Osteoblast (primary cell): ENCODE data around the gene SPA17. TPM values are rescaled to one million over a fixed set of nuclear protein-coding genes. Genes with fewer than 3 reads are reported as not detected.

ENCODE experiments used
- DNase-seq: peaks from one replicate; pipeline ENCODE4 v3.0.0; 2011; ENCODE audit warnings: low spot score, mixed read lengths; ENCODE audit not compliant: insufficient read length; ENCODE audit errors: missing footprints
- H2AFZ ChIP-seq: 2 replicates; pipeline ENCODE4 v1.6.0; 2011; ENCODE audit warnings: mild to moderate bottlenecking, low read length
- H3K27ac ChIP-seq: 2 replicates; pipeline ENCODE4 v1.5.1; 2011; ENCODE audit warnings: mild to moderate bottlenecking, low read depth, low read length, moderate library complexity
- H3K27me3 ChIP-seq: 2 replicates; pipeline ENCODE4 v1.6.0; 2012; ENCODE audit warnings: mild to moderate bottlenecking, control low read depth, inconsistent platforms, low read length, moderate library complexity; ENCODE audit not compliant: insufficient read depth
- H3K36me3 ChIP-seq: 2 replicates; pipeline ENCODE4 v1.5.1; 2011; ENCODE audit warnings: mild to moderate bottlenecking, low read length, control low read depth, moderate library complexity; ENCODE audit not compliant: insufficient read depth
- H3K4me1 ChIP-seq: 2 replicates; pipeline ENCODE4 v1.5.1; 2011; ENCODE audit warnings: mild to moderate bottlenecking, low read length, control low read depth, moderate library complexity; ENCODE audit not compliant: insufficient read depth
- H3K4me2 ChIP-seq: 2 replicates; pipeline ENCODE4 v1.6.0; 2011; ENCODE audit warnings: mild to moderate bottlenecking, low read length; ENCODE audit not compliant: insufficient read depth
- H3K4me3 ChIP-seq: fragments of 200-600 bp; sonication (generic); 3 replicates; pipeline ENCODE4 v1.5.1; 2012; ENCODE audit warnings: mild to moderate bottlenecking, low read length, inconsistent platforms; ENCODE audit not compliant: insufficient read depth
- H3K79me2 ChIP-seq: 2 replicates; pipeline ENCODE4 v1.6.0; 2012; ENCODE audit warnings: mild to moderate bottlenecking, low read length, control low read depth, inconsistent platforms; ENCODE audit not compliant: insufficient read depth
- H3K9me3 ChIP-seq: 2 replicates; pipeline ENCODE4 v1.5.1; 2011; ENCODE audit warnings: low read depth, low read length, control low read depth
- H4K20me1 ChIP-seq: 2 replicates; pipeline ENCODE4 v1.6.0; 2012; ENCODE audit warnings: mild to moderate bottlenecking, low read length, control low read depth; ENCODE audit not compliant: insufficient read depth
- total RNA-seq: library from RNA; depleted of rRNA; stranded (reverse); fragments of >200 nt; gene quantifications from 2 replicates; pipeline ENCODE4 v1.2.3, GENCODE V29; 2012
- TF ChIP-seq, protein P1 (sequence below): IDR thresholded peaks from 2 replicates; pipeline ENCODE4 v1.5.1; 2011; ENCODE audit warnings: mild to moderate bottlenecking, low read depth, low read length, moderate library complexity; ENCODE audit errors: extremely low read depth

Gene SPA17
- total RNA-seq, 1 donor, result 8.0 TPM

DNA sequence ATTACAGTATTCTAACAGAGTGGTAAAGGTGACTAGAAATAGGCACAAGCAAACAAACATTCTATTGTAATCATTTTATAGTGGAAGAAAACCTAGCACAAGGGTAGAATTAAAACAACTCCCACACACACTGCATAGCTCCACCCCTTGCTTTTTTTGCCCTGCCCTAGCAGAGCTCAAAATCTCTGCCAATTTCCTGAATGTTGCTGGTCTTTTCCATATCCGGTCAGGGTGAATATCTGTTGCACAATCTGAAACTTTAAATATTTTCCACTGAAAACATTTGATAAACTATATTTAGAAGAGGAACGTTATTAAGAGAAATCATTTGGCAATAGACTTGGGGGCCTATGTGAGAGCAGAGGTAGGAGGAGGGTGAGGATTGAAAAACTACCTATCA lies 2.7 kb downstream of the SPA17 start:
- Histone ChIP-seq H3K4me1 (peaks cover 10% of the 10 kb centered on the region), H3K4me3 (no peak overlapping the region), H3K27ac (no peak overlapping the region), H3K36me3 (no peaks in the 10 kb centered on the region), H3K4me2 (peak overlapping the region; percentile 55), H3K27me3 (no peaks in the 10 kb centered on the region), H2AFZ (peak overlapping the region; percentile 62), H3K9me3 (no peaks in the 10 kb centered on the region), H4K20me1 (no peaks in the 10 kb centered on the region), H3K79me2 (no peaks in the 10 kb centered on the region)
- no peak for DNase-seq
- TF ChIP-seq, protein P1, sequence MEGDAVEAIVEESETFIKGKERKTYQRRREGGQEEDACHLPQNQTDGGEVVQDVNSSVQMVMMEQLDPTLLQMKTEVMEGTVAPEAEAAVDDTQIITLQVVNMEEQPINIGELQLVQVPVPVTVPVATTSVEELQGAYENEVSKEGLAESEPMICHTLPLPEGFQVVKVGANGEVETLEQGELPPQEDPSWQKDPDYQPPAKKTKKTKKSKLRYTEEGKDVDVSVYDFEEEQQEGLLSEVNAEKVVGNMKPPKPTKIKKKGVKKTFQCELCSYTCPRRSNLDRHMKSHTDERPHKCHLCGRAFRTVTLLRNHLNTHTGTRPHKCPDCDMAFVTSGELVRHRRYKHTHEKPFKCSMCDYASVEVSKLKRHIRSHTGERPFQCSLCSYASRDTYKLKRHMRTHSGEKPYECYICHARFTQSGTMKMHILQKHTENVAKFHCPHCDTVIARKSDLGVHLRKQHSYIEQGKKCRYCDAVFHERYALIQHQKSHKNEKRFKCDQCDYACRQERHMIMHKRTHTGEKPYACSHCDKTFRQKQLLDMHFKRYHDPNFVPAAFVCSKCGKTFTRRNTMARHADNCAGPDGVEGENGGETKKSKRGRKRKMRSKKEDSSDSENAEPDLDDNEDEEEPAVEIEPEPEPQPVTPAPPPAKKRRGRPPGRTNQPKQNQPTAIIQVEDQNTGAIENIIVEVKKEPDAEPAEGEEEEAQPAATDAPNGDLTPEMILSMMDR, result no peak

DNA sequence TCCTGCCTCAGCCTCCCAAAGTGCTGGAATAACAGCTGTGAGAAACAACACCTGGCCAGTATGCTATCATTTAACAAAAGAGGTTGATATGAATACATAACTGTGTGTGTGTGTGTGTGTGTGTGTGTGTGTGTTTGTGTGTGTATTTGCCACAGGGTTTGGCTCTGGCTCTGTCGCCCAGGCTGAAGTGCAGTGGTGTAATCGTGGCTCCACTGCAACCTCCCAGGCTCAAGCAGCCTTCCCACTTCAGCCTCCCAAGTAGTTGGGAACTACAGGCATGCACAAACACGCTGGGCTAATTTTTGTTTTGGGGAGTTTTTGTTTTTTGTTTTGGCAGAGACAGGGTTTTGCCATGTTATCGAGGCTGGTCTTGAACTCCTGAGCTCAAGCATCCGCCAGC lies 4.7 kb downstream of the SPA17 start:
- TF ChIP-seq, protein P1, result no peak

DNA sequence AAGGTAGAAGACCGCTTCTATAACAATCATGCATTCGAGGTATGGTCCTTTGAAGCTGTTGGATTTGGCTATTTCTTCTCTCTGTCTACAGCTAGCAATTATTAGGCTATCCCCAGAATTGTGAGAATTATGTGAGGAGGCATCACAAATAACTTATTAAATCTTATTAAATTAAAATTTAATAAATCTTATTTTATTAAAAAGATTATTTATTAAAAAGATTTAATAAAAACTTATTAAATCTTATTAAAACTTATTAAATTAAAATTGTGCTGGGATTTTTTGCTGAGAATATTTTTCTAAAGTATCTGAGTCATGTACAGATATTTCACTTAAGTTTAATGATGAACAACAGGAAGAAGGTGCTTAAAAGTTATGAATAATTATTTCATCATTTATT lies 7.7 kb downstream of the SPA17 start:
- TF ChIP-seq, protein P1, result no peak
- DNase-seq, result no peak
- no peak overlapping the region for H3K27ac ChIP-seq
- no peak overlapping the region for H3K4me2 ChIP-seq
- peaks cover 2% of the 10 kb centered on the region for H3K9me3 ChIP-seq
- no peaks in the 10 kb centered on the region for H4K20me1 ChIP-seq
- H3K4me3 ChIP-seq, result no peak overlapping the region
- H3K4me1 ChIP-seq, result no peaks in the 10 kb centered on the region
- no peaks in the 10 kb centered on the region for H3K27me3 ChIP-seq
- no peak overlapping the region for H2AFZ ChIP-seq
- no peaks in the 10 kb centered on the region for H3K36me3 ChIP-seq
- no peaks in the 10 kb centered on the region for H3K79me2 ChIP-seq

More for the DNA sequence above, 4.7 kb downstream of the SPA17 start:
- DNase-seq, result no peak
- Histone ChIP-seq H3K4me2 (no peak overlapping the region), H4K20me1 (no peaks in the 10 kb centered on the region), H3K27ac (no peak overlapping the region), H3K27me3 (no peaks in the 10 kb centered on the region), H3K4me1 (peaks cover 6% of the 10 kb centered on the region), H3K79me2 (no peaks in the 10 kb centered on the region), H3K4me3 (no peak overlapping the region), H3K36me3 (no peaks in the 10 kb centered on the region), H2AFZ (no peak overlapping the region), H3K9me3 (peaks cover 2% of the 10 kb centered on the region)

DNA sequence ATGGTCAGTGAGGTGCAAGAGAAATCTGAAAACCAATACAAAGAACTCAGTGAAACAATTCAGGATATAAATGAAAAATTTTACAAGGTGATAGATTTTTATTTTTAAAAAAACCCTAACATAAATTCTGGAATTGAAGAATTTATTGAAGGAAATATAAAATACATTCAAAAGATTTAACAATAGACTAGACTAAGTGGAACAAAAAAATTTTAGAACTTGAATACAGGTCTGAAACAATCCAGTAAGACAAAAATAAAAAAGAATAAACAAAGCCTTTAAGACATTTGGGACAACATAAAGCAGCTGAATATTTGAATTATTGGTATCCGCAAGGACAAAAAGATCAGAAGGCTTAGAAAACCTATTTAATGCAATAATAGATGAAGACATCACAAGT lies 8.7 kb downstream of the SPA17 start:
- TF ChIP-seq, protein P1, result no peak
- H4K20me1 ChIP-seq, result no peaks in the 10 kb centered on the region
- no peaks in the 10 kb centered on the region for H3K27me3 ChIP-seq
- H3K4me3 ChIP-seq, result no peak overlapping the region
- no peaks in the 10 kb centered on the region for H3K79me2 ChIP-seq
- no peak overlapping the region for H2AFZ ChIP-seq
- H3K36me3 ChIP-seq, result no peaks in the 10 kb centered on the region
- H3K4me1 ChIP-seq, result no peaks in the 10 kb centered on the region
- H3K4me2 ChIP-seq, result no peak overlapping the region
- no peak for DNase-seq
- H3K9me3 ChIP-seq, result peaks cover 2% of the 10 kb centered on the region
- H3K27ac ChIP-seq, result no peak overlapping the region
